Inflammatory macrophage treated with lipopolysaccharide for 4 hours (primary cell): ENCODE measurements around the gene RGN.
"Not testable (repeated sequence)": the region's sequence is repeated elsewhere in the genome, so short reads cannot be mapped to it uniquely, and the experiment has no call there.

Experiments used
- DNase-seq: peaks from one replicate; pipeline ENCODE4 v3.0.0-alpha.2; 2020

RGN gene

DNA sequence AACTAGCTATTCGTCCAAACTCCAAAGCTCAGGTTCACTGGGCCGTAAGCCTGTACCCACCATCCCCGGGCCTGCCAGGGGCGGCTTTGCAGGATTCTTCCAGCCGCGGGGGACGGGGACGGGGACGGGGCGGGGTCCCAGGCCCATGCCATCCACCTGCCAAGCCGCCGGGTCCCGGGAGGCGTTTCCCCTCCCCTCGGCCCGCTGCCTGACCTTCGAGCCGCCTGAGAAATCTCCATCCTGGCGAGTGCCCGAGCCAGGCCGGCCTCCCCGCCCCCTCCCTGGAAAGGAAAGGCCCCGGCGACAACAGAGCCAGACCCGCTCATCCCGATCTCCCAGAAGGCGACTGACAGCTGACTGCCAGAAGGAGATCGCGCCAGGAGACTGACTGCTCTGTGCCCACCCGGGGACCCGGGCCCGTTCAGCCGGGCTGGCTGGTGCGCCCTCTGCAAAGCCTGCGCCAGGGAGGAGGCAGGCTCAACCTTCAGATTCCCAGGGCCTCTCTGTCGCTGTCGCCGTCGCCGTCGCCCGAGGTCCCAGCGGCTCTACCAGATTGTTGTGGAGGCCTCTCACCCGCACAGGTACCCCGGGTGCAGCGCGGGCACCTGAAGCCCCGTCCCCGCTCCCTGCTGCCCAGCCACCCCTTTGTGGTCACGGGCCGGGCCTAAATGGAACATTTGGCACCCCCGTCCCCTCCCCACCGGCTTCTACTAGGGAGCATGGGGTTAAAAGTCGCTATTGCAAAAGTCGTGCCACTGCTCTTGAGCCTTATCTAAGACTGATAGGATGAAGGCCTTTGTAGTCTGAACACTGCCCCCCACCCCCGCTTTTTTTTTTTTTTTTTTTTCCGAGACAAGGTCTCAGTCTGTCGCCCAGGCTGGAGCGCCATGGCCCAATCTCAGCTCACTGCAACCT lies at the start of gene RGN:
Gene RGN (plus strand): TSS at position 315 of the 915 bp plus-strand sequence. CDS start 2,702 bp downstream, outside the sequence.
- no peak for DNase-seq

- peak; percentile 61 for DNase-seq
Measured at GRCh38 chrX:47030339-47030738, 47.9 kb upstream of the RGN start.

DNA sequence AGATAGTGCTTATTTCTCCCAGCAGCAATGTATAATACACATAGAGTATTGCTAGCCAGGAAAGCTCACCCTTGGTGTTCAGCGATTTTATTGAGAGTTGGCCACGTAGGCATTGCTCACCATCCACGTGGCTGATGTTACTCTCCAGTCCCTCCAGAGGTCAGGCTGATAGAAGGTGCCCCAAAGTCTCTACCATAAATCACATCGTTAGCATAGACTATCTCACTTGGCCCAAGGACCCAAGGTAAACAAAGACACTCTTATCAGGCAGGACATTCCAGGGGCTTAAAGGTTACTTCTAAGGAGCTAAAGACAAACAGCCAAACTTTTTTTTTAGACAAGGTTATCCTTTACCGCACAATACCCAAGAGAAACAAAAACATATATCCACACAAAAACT lies 30.3 kb upstream of the RGN start:
- no peak for DNase-seq

GRCh38 chrX:47059142-47059874 lies 18.9 kb upstream of the RGN start:
- no peak for DNase-seq

DNA sequence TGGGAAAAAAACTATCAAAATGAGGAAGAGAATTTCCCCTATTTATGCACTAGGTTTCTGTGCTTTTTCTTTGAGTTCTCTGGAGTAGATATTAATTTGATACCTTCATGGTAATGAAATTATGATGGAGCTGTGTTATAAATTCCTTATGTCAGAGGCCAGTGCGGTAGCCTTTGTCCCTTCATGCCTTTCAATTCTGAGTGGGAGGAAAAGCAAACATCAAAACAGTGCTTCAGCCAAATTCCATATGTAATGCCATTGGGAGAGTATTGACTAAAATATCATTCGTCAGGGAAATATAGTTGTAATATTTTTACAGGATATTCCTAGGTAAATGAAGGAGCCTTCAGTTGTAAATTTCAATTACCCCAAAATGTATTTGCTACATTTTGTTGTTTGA lies 17.5 kb upstream of the RGN start:
- DNase-seq: no peak

DNA sequence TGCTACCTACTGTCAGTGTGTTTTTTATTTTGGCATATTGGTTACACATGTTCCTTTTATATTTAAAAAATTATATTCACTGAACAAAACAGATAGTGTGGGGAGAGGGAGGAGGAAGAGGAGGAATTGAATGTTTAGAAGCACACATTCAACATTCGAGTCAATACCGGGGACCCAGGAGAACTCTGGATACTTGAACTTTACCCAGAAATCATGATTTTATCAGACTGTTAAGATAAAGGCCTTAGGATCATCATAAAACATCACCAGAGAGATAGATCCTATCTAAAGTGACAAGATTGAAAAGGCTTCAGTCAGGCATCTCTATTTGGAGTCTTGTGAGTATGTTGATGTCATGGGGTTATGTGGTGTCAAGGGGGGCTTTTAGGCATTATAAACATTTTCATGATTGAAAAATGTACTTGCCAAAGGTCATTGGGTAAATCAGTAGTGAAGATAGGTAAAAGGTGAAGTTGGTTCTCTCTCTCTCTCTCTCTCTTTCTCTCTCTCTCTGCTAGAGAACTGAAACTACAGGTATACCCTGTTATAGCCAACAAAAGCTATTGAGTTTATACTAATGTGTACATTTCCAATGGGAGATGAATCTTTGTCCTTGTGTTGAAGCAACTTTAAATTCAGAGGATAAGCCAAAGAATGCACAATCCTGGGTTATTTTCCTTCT lies 16.9 kb upstream of the RGN start:
- no peak for DNase-seq

DNA sequence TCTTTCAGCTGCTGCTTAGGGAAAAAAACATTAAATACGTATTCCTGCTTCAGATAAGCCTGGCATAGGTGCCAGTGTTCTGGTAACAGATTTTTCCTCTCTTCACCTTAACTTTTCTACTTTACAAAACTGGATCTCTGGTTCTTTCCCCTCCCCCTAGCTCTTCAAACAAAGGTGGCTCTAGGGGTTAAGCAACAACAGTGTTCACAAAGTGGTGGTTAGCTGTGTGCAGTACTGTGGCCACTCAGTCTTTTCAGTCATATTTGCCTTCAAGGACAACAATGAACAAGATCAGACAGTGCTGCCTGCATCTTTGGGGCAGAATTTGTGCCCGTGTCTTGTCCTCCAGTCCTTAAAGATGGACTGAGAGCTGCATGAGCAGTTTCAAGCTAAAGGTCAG lies 15.1 kb upstream of the RGN start:
- DNase-seq: no peak

GRCh38 chrX:47068214-47068613 lies 10.0 kb upstream of the RGN start:
- no peak for DNase-seq

DNA sequence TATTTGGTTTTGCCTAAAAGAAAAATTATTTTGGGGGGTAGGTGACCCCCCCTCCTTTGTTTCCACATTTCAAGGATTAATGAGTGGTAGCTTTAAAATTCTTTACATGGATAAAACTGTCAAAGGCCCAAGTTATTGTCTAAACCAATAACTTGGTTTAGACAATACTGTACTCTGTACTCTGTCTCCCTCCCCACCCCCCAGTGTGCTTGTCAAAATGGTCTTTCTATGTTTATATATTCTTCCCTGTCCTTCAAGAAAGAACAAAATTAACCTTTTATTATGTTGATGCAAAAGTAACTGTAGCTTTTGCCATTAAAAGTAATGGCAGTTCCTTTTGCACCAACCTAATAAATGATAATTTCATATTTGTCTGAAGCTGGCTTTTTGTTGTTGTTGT lies 9.5 kb upstream of the RGN start:
- no peak for DNase-seq

DNA sequence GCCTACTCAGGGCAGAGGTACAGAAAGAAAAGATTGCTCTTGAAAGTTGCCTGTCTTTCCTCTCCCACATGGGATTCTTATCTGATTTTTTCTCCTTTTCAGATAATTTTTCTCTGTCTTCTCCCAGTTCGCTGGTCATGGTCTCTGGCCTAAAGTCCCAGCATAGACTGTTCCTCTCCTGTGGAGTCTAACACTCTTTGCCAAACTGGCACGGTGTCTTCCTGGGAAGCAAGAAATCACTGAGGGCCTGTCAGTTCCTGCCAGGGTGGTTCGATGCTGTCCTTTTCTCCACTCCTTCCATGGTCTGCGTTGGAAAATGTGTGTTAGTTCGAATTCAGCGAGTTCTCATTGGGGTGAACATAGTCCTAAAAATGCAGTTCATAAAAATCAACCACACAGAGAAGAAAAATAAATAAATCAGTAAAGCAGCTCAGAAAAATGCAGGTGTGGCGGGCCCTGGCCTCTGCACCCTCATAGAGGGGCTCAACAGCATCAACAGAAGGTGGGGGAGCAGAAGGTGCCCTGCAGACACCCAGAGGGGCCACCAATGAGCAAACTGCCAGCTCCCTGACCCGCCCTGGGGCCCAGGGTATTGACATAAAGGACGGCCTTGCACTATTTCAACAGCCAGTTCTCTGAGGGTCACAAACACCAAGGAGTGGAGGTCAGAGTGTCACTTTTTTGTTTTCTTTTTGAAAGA lies 2.1 kb downstream of the RGN start:
- DNase-seq: no peak

- no peak for DNase-seq
Measured at GRCh38 chrX:47080915-47081236, 2.6 kb downstream of the RGN start.

- no peak for DNase-seq
Measured at GRCh38 chrX:47091149-47091775, 13.0 kb downstream of the RGN start.

DNA sequence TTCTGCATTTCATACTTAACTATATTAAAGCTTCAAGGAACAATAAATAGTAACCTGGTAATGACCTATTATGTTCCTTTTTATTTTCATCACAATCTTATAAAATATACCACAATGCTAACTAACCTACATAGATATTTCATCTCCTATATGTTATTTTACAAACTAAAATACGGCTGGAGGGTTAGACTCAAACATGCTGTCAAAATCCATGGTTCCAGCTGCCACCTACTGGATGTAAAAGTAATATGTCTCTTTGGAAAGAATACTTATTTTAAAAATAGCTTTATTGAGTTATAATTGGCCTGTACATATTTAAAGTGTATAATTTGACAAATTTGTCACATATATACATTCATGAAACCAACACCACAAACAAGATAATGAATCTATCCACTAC lies 15.0 kb downstream of the RGN start:
- peak; percentile 10 for DNase-seq

DNA sequence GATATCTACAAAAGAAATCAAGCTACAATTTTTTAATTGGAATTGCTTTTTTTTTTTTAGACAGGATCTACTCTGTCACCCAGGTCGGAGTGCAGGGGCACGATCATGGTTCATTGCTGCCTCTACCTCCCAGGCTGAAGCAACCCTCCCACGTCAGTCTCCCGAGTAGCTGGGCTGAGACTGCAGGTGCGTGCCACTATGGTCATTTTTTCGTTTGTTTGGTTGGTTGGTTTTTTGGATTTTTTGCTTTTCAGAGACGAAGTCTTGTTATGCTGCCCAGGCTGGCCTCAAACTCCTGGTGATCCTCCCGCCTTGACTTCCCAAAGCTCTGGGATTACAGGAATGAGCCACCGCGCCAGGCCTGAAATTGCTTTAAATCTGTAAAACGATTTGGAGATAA lies 15.6 kb downstream of the RGN start:
- DNase-seq: no peak

DNA sequence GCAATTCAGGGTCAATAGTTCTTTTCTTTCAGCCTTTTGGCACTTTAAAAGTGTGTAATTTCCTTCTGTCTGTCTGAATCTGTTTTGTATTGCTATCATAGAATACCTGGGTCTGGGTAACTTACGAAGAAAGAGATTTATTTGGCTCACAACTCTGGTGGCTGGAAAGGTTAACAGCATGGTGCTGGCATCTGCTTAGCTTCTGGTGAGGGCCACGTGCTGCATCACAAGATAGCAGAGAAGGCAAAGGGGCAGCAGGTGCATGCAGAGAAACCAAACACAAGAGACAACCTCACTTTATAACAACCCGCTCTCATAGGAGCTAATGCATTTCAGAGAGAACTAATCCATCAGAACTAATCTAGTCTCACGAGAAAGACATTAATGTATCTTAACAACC lies 18.8 kb downstream of the RGN start:
- DNase-seq: no peak

DNA sequence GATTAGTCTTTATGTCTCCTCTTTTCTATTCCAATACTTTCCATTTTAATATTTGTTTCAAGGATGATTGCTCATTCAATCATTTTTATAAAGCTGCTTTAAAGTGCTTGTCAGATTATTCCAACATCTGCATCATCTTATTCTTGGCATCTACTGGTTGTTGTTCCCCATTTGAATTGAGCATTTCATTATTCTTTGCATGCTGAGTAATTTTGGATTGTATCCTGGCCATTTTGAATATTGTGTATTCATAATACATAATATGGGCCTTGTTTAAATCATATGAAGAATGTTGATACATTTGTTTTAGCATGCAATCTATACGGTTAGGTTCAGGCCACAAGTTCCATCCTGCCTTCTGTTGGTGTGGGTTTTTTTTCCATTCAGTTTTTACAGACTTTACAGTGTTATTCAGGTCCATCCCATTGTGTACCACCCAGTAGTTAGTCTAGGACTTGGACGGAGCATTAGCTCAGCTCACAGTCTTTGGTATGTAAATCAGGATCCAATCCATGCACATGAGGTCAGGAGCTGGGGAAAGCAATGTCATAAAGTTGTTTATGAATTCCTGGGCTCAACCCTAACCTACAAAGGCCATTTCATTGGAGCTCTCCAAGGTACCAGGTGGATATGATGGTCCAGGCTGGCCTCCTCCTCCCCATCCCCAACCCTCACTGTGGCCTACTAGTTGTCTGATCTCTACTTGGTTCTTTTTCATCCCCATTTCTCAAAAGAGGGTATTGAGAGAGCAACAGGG lies 20.3 kb downstream of the RGN start:
- no peak for DNase-seq

GRCh38 chrX:47101206-47101605 lies 23.0 kb downstream of the RGN start:
- DNase-seq: no peak

GRCh38 chrX:47110936-47111615 lies 32.8 kb downstream of the RGN start:
- not testable (repeated sequence) for DNase-seq

GRCh38 chrX:47112316-47112954 lies 34.2 kb downstream of the RGN start:
- DNase-seq: no peak

GRCh38 chrX:47116551-47117110 lies 38.4 kb downstream of the RGN start:
- DNase-seq: not testable (repeated sequence)
